HepG2 (cell line): ENCODE results near the gene RPS6KB2. TPM values are rescaled to one million over a fixed set of nuclear protein-coding genes. Genes with fewer than 3 reads are reported as not detected.

ENCODE experiments used
- KIAA2018 ChIP-seq: sonication (generic); formaldehyde crosslinking; IDR thresholded peaks from 2 replicates; pipeline ENCODE4 v1.5.0; 2020; ENCODE audit warnings: mild to moderate bottlenecking, missing genetic modification reagents, borderline replicate concordance
- PAXIP1 ChIP-seq: sonication (generic); formaldehyde crosslinking; conservative IDR thresholded peaks from 2 replicates; pipeline ENCODE4 v1.4.0; 2020; ENCODE audit warnings: mild to moderate bottlenecking, missing genetic modification reagents, moderate library complexity
- PHB2 ChIP-seq: fragments of 450-650 bp; IDR thresholded peaks from 2 replicates; pipeline ENCODE4 v1.6.1; 2018; ENCODE audit not compliant: partially characterized antibody
- PHF8 ChIP-seq: sonication (generic); formaldehyde crosslinking; IDR thresholded peaks from 2 replicates; pipeline ENCODE4 v1.5.0; 2020; ENCODE audit warnings: missing genetic modification reagents
- PLRG1 ChIP-seq: fragments of 450-650 bp; conservative IDR thresholded peaks from 2 replicates; pipeline ENCODE4 v1.6.1; 2016
- REL ChIP-seq: sonication (generic); formaldehyde crosslinking; conservative IDR thresholded peaks from 2 replicates; pipeline ENCODE4 v1.8.0; 2022; ENCODE audit warnings: mild to moderate bottlenecking, missing genetic modification reagents, moderate library complexity
- ZBTB46 ChIP-seq: sonication (generic); formaldehyde crosslinking; IDR thresholded peaks from 2 replicates; pipeline ENCODE4 v1.4.0; 2020; ENCODE audit warnings: mild to moderate bottlenecking, missing genetic modification reagents, borderline replicate concordance
- ZBTB49 ChIP-seq: sonication (generic); formaldehyde crosslinking; IDR thresholded peaks from 2 replicates; pipeline ENCODE4 v1.4.0; 2020; ENCODE audit warnings: missing genetic modification reagents, borderline replicate concordance
- ZFP82 ChIP-seq: sonication (generic); formaldehyde crosslinking; IDR thresholded peaks from 2 replicates; pipeline ENCODE4 v1.5.1; 2020; ENCODE audit warnings: mild to moderate bottlenecking, missing genetic modification reagents, borderline replicate concordance
- ZNF761 ChIP-seq: sonication (generic); formaldehyde crosslinking; conservative IDR thresholded peaks from 2 replicates; pipeline ENCODE4 v1.4.0; 2020; ENCODE audit warnings: mild to moderate bottlenecking, missing genetic modification reagents
- ZSCAN29 ChIP-seq: sonication (generic); formaldehyde crosslinking; conservative IDR thresholded peaks from 2 replicates; pipeline ENCODE4 v1.4.0; 2020; ENCODE audit warnings: mild to moderate bottlenecking, missing genetic modification reagents
- polyA plus RNA-seq, 8 experiments: library from polyadenylated mRNA; depleted of rRNA in 3 of 8; stranded (reverse) in 7 of 8; unstranded in 1 of 8; fragments of >200 nt; fragmentation: Illumina TruSeq in 4 of 8; extraction: Trizol in 4 of 8; gene quantifications; 2 replicates each; pipeline versions ENCODE4 v1.2.1 to v1.2.3, GENCODE V29; 2011 to 2016; ENCODE audit warnings: low read depth in 4 of 8, missing spikeins in 1 of 8, mixed read lengths in 1 of 8; ENCODE audit not compliant: insufficient read depth in 1 of 8
- total RNA-seq, 5 experiments: library from RNA; depleted of rRNA; stranded (reverse); fragments of >200 nt; fragmentation: Illumina TruSeq; extraction: Trizol; gene quantifications; 2 replicates each; pipeline ENCODE4 v1.2.3, GENCODE V29; 2016; ENCODE audit warnings: low read depth in 1 of 5

RPS6KB2 gene
- total and polyA plus RNA-seq, 2 of the 13 experiments (the other 11 are each of a cell fraction or from before 2014, with no cell fraction given), result 52.9 to 54.8 TPM

- no peak; the same call in 1 of the 2 replicates for TF ChIP-seq KIAA2018
- TF ChIP-seq PLRG1, result no peak
- TF ChIP-seq ZFP82 (CRISPR knock-in tag), result peak; percentile 88; the same call in 1 of the 2 replicates
- TF ChIP-seq REL (CRISPR knock-in tag), result peak; percentile 79; the same call in 1 of the 2 replicates
- peak; percentile 59 for TF ChIP-seq PAXIP1
- TF ChIP-seq PHB2, result no peak
- TF ChIP-seq ZNF761 (CRISPR knock-in tag), result peak; percentile 68
- no peak for TF ChIP-seq ZBTB49 (CRISPR knock-in tag)
- peak; percentile 94 for TF ChIP-seq PHF8
- TF ChIP-seq ZSCAN29 (CRISPR knock-in tag), result 0 out of 2 replicates have a peak, but pooled peaks have one; percentile 47
- no peak for TF ChIP-seq ZBTB46 (CRISPR knock-in tag)
Observed at GRCh38 chr11:67391304-67392182, 36.8 kb upstream of the RPS6KB2 start, which contains the start of gene RAD9A (continued).
